IgD-negative memory B cell (primary cell): ENCODE data around the gene PLS3. TPM values are rescaled to one million over a fixed set of nuclear protein-coding genes. Genes with fewer than 3 reads are reported as not detected.

Experiments
- H3K27ac Mint-ChIP-seq, 3 donors: one replicate each; pipeline ENCODE4 v1.8.0; 2020 to 2022; ENCODE audit warnings: mild to moderate bottlenecking in 3 of 3, mixed read lengths in 3 of 3, moderate library complexity in 1 of 3
- H3K27me3 Mint-ChIP-seq: one replicate; pipeline ENCODE4 v1.8.0; 2021; ENCODE audit warnings: mixed read lengths
- H3K36me3 Mint-ChIP-seq: one replicate; pipeline ENCODE4 v1.8.0; 2020; ENCODE audit warnings: mild to moderate bottlenecking, mixed read lengths
- H3K4me1 Mint-ChIP-seq, 3 donors: one replicate each; pipeline ENCODE4 v1.8.0; 2020 to 2022; ENCODE audit warnings: mixed read lengths in 3 of 3, mild to moderate bottlenecking in 1 of 3
- H3K4me3 Mint-ChIP-seq, 4 donors: one replicate each; pipeline ENCODE4 v1.8.0; 2020 to 2022; ENCODE audit warnings: mild to moderate bottlenecking in 4 of 4, mixed read lengths in 4 of 4, moderate library complexity in 3 of 4
- H3K9me3 Mint-ChIP-seq, 3 donors: one replicate each; pipeline ENCODE4 v1.8.0; 2020 to 2021; ENCODE audit warnings: mixed read lengths in 3 of 3, mild to moderate bottlenecking in 1 of 3
- polyA plus RNA-seq: library from polyadenylated mRNA; unstranded; fragments of 300-500 nt; fragmentation: Illumina TruSeq; gene quantifications from one replicate; pipeline ENCODE4 v1.2.3, GENCODE V29; 2021

Gene PLS3
- polyA plus RNA-seq, 1 donor from 2014 or later, result not detected

- no peaks in the 10 kb centered on the region for H3K36me3 Mint-ChIP-seq
- no peak overlapping the region for H3K4me3 Mint-ChIP-seq
- no peak overlapping the region for H3K27ac Mint-ChIP-seq
- H3K9me3 Mint-ChIP-seq, result peaks cover 0 to 2% (median 0%) of the 10 kb centered on the region in 3 donors
- H3K27me3 Mint-ChIP-seq, result peaks cover 1% of the 10 kb centered on the region
- peaks cover 0 to 3% (median 0%) of the 10 kb centered on the region in 3 donors for H3K4me1 Mint-ChIP-seq
Measured at GRCh38 chrX:115582616-115583495, 21.9 kb downstream of the PLS3 start.

- H3K4me1 Mint-ChIP-seq, result peaks cover 0 to 3% (median 0%) of the 10 kb centered on the region in 3 donors
- no peaks in the 10 kb centered on the region for H3K36me3 Mint-ChIP-seq
- H3K27ac Mint-ChIP-seq, result no peak overlapping the region
- H3K4me3 Mint-ChIP-seq, result no peak overlapping the region
- H3K9me3 Mint-ChIP-seq, result peaks cover 0 to 2% (median 0%) of the 10 kb centered on the region in 3 donors
- H3K27me3 Mint-ChIP-seq, result peaks cover 1% of the 10 kb centered on the region
Measured at GRCh38 chrX:115583496-115584004, 22.6 kb downstream of the PLS3 start.

- Mint-ChIP-seq H3K36me3 (no peaks in the 10 kb centered on the region), H3K27me3 (no peaks in the 10 kb centered on the region), H3K9me3 (peaks cover 0 to 2% (median 0%) of the 10 kb centered on the region in 3 donors), H3K4me3 (no peak overlapping the region), H3K4me1 (peaks cover 0 to 2% (median 0%) of the 10 kb centered on the region in 3 donors), H3K27ac (no peak overlapping the region)
Measured at GRCh38 chrX:115584696-115585095, 23.7 kb downstream of the PLS3 start.

GRCh38 chrX:115588179-115588578, 27.2 kb downstream of the PLS3 start:
- Mint-ChIP-seq H3K4me3 (no peak overlapping the region), H3K9me3 (no peaks in the 10 kb centered on the region), H3K27me3 (no peaks in the 10 kb centered on the region), H3K4me1 (peaks cover 0 to 2% (median 0%) of the 10 kb centered on the region in 3 donors), H3K27ac (no peak overlapping the region), H3K36me3 (no peaks in the 10 kb centered on the region)

GRCh38 chrX:115589419-115589818, 28.4 kb downstream of the PLS3 start:
- H3K4me3 Mint-ChIP-seq, result no peak overlapping the region

GRCh38 chrX:115591420-115591819, 30.4 kb downstream of the PLS3 start:
- no peak overlapping the region for H3K27ac Mint-ChIP-seq
- H3K36me3 Mint-ChIP-seq, result no peaks in the 10 kb centered on the region
- H3K27me3 Mint-ChIP-seq, result peaks cover 2% of the 10 kb centered on the region
- H3K4me1 Mint-ChIP-seq, result no peaks in the 10 kb centered on the region
- no peak overlapping the region for H3K4me3 Mint-ChIP-seq
- no peaks in the 10 kb centered on the region for H3K9me3 Mint-ChIP-seq

More at GRCh38 chrX:115589419-115589818, 28.4 kb downstream of the PLS3 start:
- Mint-ChIP-seq H3K27ac (no peak overlapping the region), H3K27me3 (no peaks in the 10 kb centered on the region), H3K36me3 (no peaks in the 10 kb centered on the region), H3K4me1 (peaks cover 0 to 2% (median 0%) of the 10 kb centered on the region in 3 donors), H3K9me3 (no peaks in the 10 kb centered on the region)

- Mint-ChIP-seq H3K9me3 (no peaks in the 10 kb centered on the region), H3K4me3 (no peak overlapping the region), H3K4me1 (no peaks in the 10 kb centered on the region), H3K27ac (no peak overlapping the region), H3K36me3 (no peaks in the 10 kb centered on the region), H3K27me3 (peaks cover 2% of the 10 kb centered on the region)
Measured at GRCh38 chrX:115591856-115592842, 31.2 kb downstream of the PLS3 start.

- H3K27me3 Mint-ChIP-seq, result peaks cover 4% of the 10 kb centered on the region
- H3K9me3 Mint-ChIP-seq, result no peaks in the 10 kb centered on the region
- no peaks in the 10 kb centered on the region for H3K36me3 Mint-ChIP-seq
- H3K27ac Mint-ChIP-seq, result no peak overlapping the region
- H3K4me3 Mint-ChIP-seq, result no peak overlapping the region
- H3K4me1 Mint-ChIP-seq, result no peaks in the 10 kb centered on the region
Measured at GRCh38 chrX:115592997-115593734, 32.2 kb downstream of the PLS3 start.

- H3K9me3 Mint-ChIP-seq, result no peaks in the 10 kb centered on the region
- H3K27ac Mint-ChIP-seq, result no peak overlapping the region
- H3K4me1 Mint-ChIP-seq, result no peaks in the 10 kb centered on the region
- H3K4me3 Mint-ChIP-seq, result no peak overlapping the region
- H3K36me3 Mint-ChIP-seq, result no peaks in the 10 kb centered on the region
- H3K27me3 Mint-ChIP-seq, result peaks cover 6% of the 10 kb centered on the region
Measured at GRCh38 chrX:115595049-115595448, 34.1 kb downstream of the PLS3 start.

- Mint-ChIP-seq H3K27me3 (peaks cover 6% of the 10 kb centered on the region), H3K36me3 (peaks cover 1% of the 10 kb centered on the region), H3K27ac (no peak overlapping the region), H3K4me1 (no peaks in the 10 kb centered on the region), H3K9me3 (peaks cover 0 to 5% (median 0%) of the 10 kb centered on the region in 3 donors), H3K4me3 (no peak overlapping the region)
Measured at GRCh38 chrX:115598556-115598955, 37.6 kb downstream of the PLS3 start.

GRCh38 chrX:115602308-115602707, 41.3 kb downstream of the PLS3 start:
- H3K4me1 Mint-ChIP-seq, result no peaks in the 10 kb centered on the region
- no peak overlapping the region for H3K4me3 Mint-ChIP-seq
- no peak overlapping the region for H3K27ac Mint-ChIP-seq
- peaks cover 4% of the 10 kb centered on the region for H3K27me3 Mint-ChIP-seq
- peaks cover 1% of the 10 kb centered on the region for H3K36me3 Mint-ChIP-seq
- peaks cover 0 to 5% (median 0%) of the 10 kb centered on the region in 3 donors for H3K9me3 Mint-ChIP-seq

GRCh38 chrX:115602729-115603389, 41.9 kb downstream of the PLS3 start:
- Mint-ChIP-seq H3K4me3 (no peak overlapping the region), H3K9me3 (peaks cover 0 to 5% (median 0%) of the 10 kb centered on the region in 3 donors), H3K36me3 (peaks cover 1% of the 10 kb centered on the region), H3K27me3 (peaks cover 1% of the 10 kb centered on the region), H3K27ac (no peak overlapping the region), H3K4me1 (no peaks in the 10 kb centered on the region)

GRCh38 chrX:115603534-115604074, 42.6 kb downstream of the PLS3 start:
- peaks cover 1% of the 10 kb centered on the region for H3K36me3 Mint-ChIP-seq
- peaks cover 1% of the 10 kb centered on the region for H3K27me3 Mint-ChIP-seq
- H3K4me1 Mint-ChIP-seq, result no peaks in the 10 kb centered on the region
- H3K27ac Mint-ChIP-seq, result no peak overlapping the region
- H3K4me3 Mint-ChIP-seq, result no peak overlapping the region
- peaks cover 0 to 5% (median 0%) of the 10 kb centered on the region in 3 donors for H3K9me3 Mint-ChIP-seq

GRCh38 chrX:115606861-115607260, 45.9 kb downstream of the PLS3 start:
- H3K27ac Mint-ChIP-seq, result no peak overlapping the region
- no peaks in the 10 kb centered on the region for H3K27me3 Mint-ChIP-seq
- H3K4me1 Mint-ChIP-seq, result no peaks in the 10 kb centered on the region
- H3K36me3 Mint-ChIP-seq, result no peaks in the 10 kb centered on the region
- H3K4me3 Mint-ChIP-seq, result no peak overlapping the region
- H3K9me3 Mint-ChIP-seq, result no peaks in the 10 kb centered on the region
